Fibroblast of gingiva (primary cell): ENCODE results near the gene RBM8A.
A peak's percentile ranks its signal among the peaks of the same experiment; 100 is the strongest.
"Not testable (repeated sequence)": the region's sequence is repeated elsewhere in the genome, so short reads cannot be mapped to it uniquely, and the experiment has no call there.

ENCODE experiments used
- DNase-seq: peaks from one replicate; pipeline ENCODE4 v3.0.0-alpha.2; 2011; ENCODE audit warnings: low read depth

The RBM8A gene

DNA sequence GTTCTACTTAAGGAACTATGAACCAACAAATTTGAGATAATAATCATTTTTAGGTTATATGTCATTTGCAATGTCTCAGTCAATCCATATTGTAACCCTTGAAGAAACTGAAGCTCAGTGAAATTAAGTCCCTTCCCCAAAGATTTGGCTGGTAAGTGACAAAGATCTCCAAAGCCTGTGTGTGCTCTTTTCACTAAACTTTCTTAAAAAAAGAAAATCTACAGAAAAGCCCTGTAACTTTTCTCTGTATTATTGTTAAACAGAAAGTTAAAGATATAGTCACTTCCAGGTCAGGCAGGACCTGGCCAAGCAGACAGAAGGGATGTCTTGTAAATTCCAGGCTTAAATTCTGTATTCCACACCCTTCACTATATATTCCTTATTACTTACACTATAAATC lies 29.1 kb upstream of the RBM8A start:
- DNase-seq, result no peak

DNA sequence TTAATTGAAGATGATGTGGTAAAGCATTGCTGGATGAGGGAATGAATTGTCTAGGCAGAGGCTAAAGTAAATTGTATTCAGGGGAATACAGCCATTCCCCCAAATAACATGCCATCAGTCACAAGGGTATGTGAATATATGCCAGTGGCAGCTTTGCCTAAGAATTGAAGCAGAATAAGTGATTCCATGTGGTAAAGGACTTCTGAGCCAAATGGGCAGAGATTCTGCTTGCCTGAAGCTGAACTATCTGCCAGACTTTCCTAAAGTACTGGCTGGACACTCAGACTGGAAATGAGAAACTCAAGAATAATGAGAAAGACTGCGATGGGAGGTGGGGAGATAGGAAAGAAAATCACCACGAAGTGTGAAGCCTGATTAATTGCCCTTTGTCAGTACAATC lies 28.2 kb upstream of the RBM8A start:
- DNase-seq, result peak; percentile 92

DNA sequence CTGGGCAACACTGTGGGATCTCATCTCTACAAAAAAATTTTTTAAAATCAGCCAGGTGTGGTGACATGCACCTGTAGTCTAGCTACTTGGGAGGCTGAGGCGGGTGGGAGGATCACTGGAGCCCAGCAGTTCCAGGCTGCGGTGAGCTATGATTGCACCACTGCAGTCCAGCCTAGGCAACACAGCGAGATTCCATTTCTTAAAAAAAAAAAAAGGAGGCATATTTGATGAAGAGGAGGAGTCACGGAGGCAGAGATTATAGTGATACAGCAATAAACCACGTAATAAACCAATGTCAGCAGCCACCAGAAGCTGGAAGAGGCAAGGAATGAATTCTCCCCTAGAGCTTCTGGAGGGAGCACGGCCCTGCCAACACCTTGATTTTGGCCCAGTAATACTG lies 26.6 kb upstream of the RBM8A start:
- peak; percentile 68 for DNase-seq

DNA sequence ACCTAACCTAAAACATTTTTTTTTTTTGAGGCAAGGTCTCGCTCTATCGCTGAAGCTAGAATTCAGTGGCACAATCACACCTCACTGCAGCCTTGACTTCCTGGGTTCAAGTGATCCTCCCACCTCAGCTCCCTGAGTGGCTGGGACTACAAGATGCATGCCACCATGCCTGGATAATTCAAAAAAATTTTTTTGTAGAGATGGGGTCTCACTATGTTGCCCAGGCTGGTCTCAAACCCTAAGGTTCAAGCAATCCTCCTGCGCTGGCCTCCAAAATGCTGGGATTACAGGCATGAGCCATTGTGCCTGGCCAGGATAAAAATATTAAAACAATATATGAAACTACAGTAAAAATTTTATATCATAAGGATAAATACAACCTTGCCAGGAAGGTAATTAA lies 25.6 kb upstream of the RBM8A start:
- no peak for DNase-seq

DNA sequence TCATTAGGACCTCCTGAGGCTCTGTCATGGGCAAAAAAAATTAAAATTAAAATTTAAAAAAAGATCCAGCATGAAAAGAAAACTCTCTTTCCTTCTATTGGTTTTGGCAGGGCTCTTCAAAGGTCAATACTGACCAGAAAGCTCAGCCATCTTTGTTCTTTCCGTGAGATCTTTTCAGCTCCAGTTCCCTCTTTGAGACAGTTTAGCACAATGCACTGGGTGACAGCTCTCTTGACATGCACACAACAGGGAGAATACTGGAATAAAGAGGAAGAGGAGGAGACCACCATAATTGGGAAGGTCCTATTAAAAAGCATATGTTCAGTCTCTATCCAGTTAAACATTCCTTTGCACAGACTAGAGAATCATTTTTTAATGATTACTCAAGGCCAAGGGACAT lies 24.2 kb upstream of the RBM8A start:
- no peak for DNase-seq

- DNase-seq, result peak; percentile 97
Measured at GRCh38 chr1:145949219-145949618, 21.9 kb upstream of the RBM8A start.

DNA sequence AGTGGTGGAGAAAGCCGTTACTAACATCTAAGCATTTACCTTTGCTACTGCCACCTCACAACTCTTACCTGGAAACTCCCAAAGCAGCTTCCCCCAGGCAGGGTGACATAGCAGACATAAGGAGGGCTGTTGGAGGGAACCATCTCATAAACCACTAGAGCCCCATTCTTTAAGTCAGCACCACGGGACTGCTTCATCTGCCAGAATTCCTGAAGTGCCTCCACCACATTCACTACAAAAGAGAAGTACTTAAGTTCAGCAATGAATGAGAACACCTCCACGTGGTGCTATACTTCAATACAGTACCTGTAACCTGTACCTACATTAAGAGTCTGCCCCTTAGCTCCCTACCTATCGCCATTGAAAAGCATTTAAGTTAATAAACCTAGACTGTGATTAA lies 20.3 kb upstream of the RBM8A start:
- no peak for DNase-seq

DNA sequence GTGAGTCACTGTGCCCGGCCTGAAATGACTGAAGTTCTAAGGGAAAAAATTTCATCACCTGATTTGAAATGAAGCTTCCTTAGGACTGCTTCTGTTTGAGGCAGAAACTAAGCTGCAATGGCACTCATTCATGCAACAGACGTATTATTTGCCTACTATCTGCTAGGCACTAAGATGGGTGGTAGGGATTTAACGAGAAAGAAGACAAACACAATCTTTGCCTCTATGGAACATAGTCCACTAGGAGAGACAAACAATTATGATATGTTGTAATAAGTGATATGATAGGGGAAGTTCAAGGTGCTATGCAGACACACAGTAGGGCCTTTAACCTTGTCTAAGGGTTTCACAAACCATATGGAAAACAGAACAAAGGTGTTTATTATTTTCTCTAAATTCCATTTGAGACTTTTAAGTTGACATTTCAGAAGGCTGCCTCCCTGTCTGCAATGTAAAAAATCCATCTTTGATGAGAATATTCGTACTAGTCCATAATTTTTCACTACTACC lies 19.2 kb upstream of the RBM8A start:
- DNase-seq, result no peak

- no peak for DNase-seq
Measured at GRCh38 chr1:145944532-145944931, 17.2 kb upstream of the RBM8A start.

DNA sequence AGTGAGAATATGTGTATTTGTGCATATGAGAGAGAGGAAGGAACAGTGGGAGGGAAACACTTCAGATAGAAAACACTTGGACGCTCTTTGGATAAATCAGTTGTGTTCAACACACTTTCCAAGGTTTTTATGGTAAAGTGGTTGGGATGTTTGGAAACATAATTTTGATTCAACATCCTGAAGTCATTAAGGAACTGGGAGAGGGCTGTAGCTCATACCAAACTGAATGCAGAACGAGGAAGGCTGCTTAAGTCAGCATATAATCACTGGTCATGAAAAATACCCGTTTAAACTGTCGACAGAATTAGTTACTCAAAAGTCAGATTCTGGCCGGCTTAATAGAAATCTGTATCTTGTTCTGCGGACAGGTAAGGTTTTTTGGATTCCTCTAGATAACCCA lies 15.6 kb upstream of the RBM8A start:
- peak; percentile 60 for DNase-seq

DNA sequence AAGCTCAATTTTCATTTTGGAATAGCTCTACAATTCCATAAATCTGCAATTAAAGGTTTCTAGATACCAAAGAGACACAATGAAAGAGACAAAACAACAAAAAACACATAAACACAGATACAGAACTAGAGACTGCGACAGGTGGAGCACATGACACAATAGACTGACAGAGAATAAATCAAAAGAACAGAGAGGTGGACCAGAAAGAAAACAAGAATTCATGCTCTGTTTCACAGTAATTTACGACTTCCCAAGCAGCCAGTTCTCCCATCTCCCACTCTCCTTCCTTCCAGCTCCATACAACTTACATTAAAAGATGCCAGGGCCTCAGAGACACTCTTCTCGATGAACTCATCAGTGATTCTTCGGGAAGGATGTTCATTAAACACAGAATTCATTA lies 15.1 kb upstream of the RBM8A start:
- DNase-seq, result no peak

DNA sequence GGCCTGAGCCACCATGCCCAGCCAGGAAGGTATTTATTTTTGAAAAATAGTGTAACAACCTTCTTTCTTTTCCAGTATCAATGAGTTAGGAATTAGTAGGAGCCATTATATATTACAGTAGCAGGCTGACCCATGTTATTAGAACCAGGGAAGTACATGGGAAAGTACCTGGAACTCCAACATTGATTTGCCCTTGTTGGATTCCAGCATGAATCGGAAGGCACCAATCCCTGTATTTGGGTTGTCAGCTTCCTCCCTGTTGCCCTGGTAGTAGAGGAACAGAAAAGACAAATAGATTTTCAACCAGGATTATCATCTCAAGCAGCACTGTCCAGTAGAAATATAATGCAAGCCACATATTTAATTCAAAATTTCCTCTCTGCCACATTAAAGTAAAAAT lies 10.2 kb upstream of the RBM8A start:
- no peak for DNase-seq

- no peak for DNase-seq
Measured at GRCh38 chr1:145936247-145936646, 9.0 kb upstream of the RBM8A start.

GRCh38 chr1:145935708-145936107 lies 8.4 kb upstream of the RBM8A start:
- no peak for DNase-seq

DNA sequence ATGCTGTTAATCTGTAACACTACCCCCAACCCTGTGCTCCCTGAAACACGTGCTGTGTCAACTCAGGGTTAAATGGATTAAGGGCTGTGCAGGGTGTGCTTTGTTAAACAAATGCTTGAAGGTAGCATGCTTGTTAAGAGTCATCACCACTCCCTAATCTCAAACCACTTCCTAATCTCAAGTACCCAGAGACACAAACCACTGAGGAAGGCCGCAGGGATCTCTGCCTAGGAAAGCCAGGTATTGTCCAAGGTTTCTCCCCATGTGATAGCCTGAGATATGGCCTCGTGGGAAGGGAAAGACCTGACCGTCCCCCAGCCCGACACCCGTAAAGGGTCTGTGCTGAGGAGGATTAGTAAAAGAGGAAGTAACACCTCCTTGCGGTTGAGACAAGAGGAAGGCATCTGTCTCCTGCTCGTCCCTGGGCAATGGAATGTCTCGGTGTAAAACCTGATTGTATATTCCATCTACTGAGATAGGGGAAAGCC lies 5.3 kb upstream of the RBM8A start:
- DNase-seq, result not testable (repeated sequence)

GRCh38 chr1:145927916-145928643 lies 796 bp upstream of the RBM8A start:
- DNase-seq, result no peak

DNA sequence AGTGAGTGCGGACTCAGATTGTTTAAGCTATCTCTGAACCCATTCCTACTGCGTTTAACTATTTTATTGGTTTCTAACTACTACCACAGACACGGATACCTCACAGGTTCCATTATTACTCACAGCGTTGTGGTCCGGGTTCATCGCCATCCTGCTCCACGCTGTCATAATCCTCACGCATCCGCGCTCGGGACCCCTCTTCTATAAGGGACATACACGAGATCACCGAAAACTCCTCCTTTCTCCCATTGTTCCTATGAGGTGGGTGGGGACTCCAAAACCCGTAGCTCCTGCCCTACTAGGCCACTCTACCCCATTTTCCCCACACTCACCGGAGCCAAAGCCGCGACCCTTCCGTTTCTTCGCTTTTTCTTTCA lies 610 bp downstream of the RBM8A start:
- DNase-seq, result no peak

GRCh38 chr1:145922266-145922665 lies 5.0 kb downstream of the RBM8A start:
- DNase-seq, result peak; percentile 67

GRCh38 chr1:145920297-145920696 lies 7.0 kb downstream of the RBM8A start:
- not testable (repeated sequence) for DNase-seq

- DNase-seq, result peak; percentile 42
Measured at GRCh38 chr1:145918992-145919939, 8.0 kb downstream of the RBM8A start.

- peak; percentile 85 for DNase-seq
Measured at GRCh38 chr1:145918144-145918991, 8.9 kb downstream of the RBM8A start, which contains the start of gene PEX11B. PEX11B (minus strand) TSS chr1:145918717; CDS start chr1:145918688, 29 bp downstream.

DNA sequence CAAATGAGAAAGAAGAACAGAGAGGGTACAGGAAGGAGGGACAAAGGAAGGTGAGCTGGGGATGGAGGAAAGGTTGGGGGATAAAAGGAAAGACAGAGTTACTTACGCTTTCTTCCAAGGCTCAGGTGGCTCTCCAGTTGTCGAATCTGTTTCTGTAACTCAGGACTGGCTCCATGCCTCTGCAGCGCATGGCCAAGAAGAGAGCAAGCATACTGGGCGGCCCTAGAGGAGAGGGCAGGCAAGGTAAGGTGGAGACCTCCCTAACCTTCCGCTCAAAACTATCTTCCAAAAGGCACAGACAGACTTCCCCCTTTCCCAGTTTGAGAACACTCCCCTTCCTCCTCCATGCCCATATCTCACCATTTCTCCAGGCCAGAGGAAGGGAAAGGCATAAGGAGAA lies 9.7 kb downstream of the RBM8A start:
- no peak for DNase-seq
